ENCODE data around the gene CTBP2. TPM values are rescaled to one million over a fixed set of nuclear protein-coding genes. Genes with fewer than 3 reads are reported as not detected.

The CTBP2 gene
- total and polyA plus RNA-seq, 8 donors = 21.3 to 169 (median 61.6) TPM

- Histone ChIP-seq H3K36me3 (peaks cover 15 to 56% (median 43%) of the 10 kb centered on the region in 4 donors), H3K27me3 (no peaks in the 10 kb centered on the region), H3K4me1 (peaks cover 23 to 67% (median 45%) of the 10 kb centered on the region in 4 donors), H3K9me3 (no peaks in the 10 kb centered on the region), H3K4me3 (no peak overlapping the region), H3K27ac (no peak overlapping the region)
- intact Hi-C loops (cut with DNase I; ENCODE audit: low total_unique reads) = no loop called here
- WGBS, 5 donors = 91 to 93% (median 92%) methylated on average over 13 to 15 of the region's 15 CpGs
- TF ChIP-seq POLR2AphosphoS5 (IDR thresholded peaks at IDR 0.05) (no peak), POLR2A (IDR thresholded peaks at IDR 0.05) (no peak), EP300 (IDR thresholded peaks at IDR 0.05) (no peak), CTCF (IDR thresholded peaks at IDR 0.05) (no peak)
- DNase-seq = no peak
Measured at GRCh38 chr10:125130916-125131315, 29.4 kb downstream of the CTBP2 start.

- 77 to 89% (median 83%) methylated on average over 8 to 9 of the region's 9 CpGs for WGBS, 5 donors
- no peaks in the 10 kb centered on the region for H3K27me3 ChIP-seq
- peaks cover 15 to 61% (median 40%) of the 10 kb centered on the region in 4 donors for H3K36me3 ChIP-seq
- H3K27ac ChIP-seq = no peak overlapping the region
- intact Hi-C loops (cut with DNase I; ENCODE audit: low total_unique reads) = no loop called here
- H3K4me3 ChIP-seq = no peak overlapping the region
- TF ChIP-seq POLR2A (IDR thresholded peaks at IDR 0.05) (no peak), POLR2AphosphoS5 (IDR thresholded peaks at IDR 0.05) (no peak), CTCF (IDR thresholded peaks at IDR 0.05) (no peak), EP300 (IDR thresholded peaks at IDR 0.05) (no peak)
- no peak for DNase-seq
- no peaks in the 10 kb centered on the region for H3K9me3 ChIP-seq
- H3K4me1 ChIP-seq = peaks cover 25 to 67% (median 45%) of the 10 kb centered on the region in 4 donors
Measured at GRCh38 chr10:125130260-125130659, 30.1 kb downstream of the CTBP2 start.

- H3K4me1 ChIP-seq = peaks cover 26 to 67% (median 48%) of the 10 kb centered on the region in 4 donors
- H3K4me3 ChIP-seq = no peak overlapping the region
- H3K36me3 ChIP-seq = peaks cover 15 to 61% (median 40%) of the 10 kb centered on the region in 4 donors
- H3K9me3 ChIP-seq = no peaks in the 10 kb centered on the region
- intact Hi-C loops (cut with DNase I; ENCODE audit: low total_unique reads) = no loop called here
- H3K27ac ChIP-seq = peak overlapping the region in 1 of 5 donors; percentile 9
- H3K27me3 ChIP-seq = no peaks in the 10 kb centered on the region
- no peak for DNase-seq
- no peak for TF ChIP-seq POLR2AphosphoS5 (IDR thresholded peaks at IDR 0.05)
- no peak for TF ChIP-seq CTCF (IDR thresholded peaks at IDR 0.05)
- TF ChIP-seq POLR2A (IDR thresholded peaks at IDR 0.05) = no peak
- no peak for TF ChIP-seq EP300 (IDR thresholded peaks at IDR 0.05)
- 67 to 77% (median 73%) methylated on average over 3 of the region's 3 CpGs for WGBS, 5 donors
Measured at GRCh38 chr10:125129076-125129458, 31.3 kb downstream of the CTBP2 start.

- no peak for DNase-seq
Measured at GRCh38 chr10:125128397-125129075, 31.8 kb downstream of the CTBP2 start.

More at GRCh38 chr10:125128397-125129075, 31.8 kb downstream of the CTBP2 start:
- Histone ChIP-seq H3K36me3 (peaks cover 15 to 61% (median 40%) of the 10 kb centered on the region in 4 donors), H3K27ac (no peak overlapping the region), H3K27me3 (no peaks in the 10 kb centered on the region), H3K4me3 (no peak overlapping the region), H3K4me1 (peaks cover 27 to 67% (median 50%) of the 10 kb centered on the region in 4 donors), H3K9me3 (no peaks in the 10 kb centered on the region)
- TF ChIP-seq POLR2AphosphoS5 (IDR thresholded peaks at IDR 0.05) (no peak), POLR2A (IDR thresholded peaks at IDR 0.05) (no peak), CTCF (IDR thresholded peaks at IDR 0.05) (no peak), EP300 (IDR thresholded peaks at IDR 0.05) (no peak)
- 81 to 89% (median 85%) methylated on average over 8 of the region's 8 CpGs for WGBS, 5 donors
- intact Hi-C loops (cut with DNase I; ENCODE audit: low total_unique reads) = no loop called here

Data from stomach (tissue), 9 donors.